GM18498 (cell line): ENCODE data around the gene SMCO2.

Experiments
- ATAC-seq: cut with Tn5 transposase; IDR thresholded peaks from one replicate; pipeline ENCODE4 v1.9.1; 2021; ENCODE audit warnings: mild to moderate bottlenecking, moderate library complexity; ENCODE audit not compliant: unreplicated experiment

The SMCO2 gene

GRCh38 chr12:27451036-27451825 is 4.7 kb downstream of the SMCO2 start:
- ATAC-seq, result no peak

DNA sequence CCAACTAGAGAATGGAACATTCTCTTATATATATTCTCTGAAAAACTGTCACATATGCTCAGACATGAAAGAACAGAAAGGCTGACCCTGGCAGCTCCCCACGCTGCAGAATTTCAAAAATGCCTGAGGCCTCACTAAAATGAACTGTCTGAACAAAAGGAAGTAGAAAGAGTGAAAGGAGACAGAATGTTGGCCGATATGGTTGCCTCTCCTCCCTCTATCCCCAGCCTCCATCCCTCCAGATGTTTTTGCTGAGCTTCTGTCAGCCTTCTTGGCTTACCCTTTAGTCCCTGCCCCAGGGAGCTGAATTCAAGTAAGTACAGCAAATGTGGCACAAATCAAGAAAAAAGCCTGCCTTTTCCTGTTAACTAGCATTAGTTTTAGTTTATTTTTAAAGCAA is 6.9 kb downstream of the SMCO2 start:
- ATAC-seq, result no peak

- ATAC-seq, result no peak
Measured at GRCh38 chr12:27455589-27455988, 9.1 kb downstream of the SMCO2 start.

- no peak for ATAC-seq
Measured at GRCh38 chr12:27456618-27457017, 10.1 kb downstream of the SMCO2 start.

DNA sequence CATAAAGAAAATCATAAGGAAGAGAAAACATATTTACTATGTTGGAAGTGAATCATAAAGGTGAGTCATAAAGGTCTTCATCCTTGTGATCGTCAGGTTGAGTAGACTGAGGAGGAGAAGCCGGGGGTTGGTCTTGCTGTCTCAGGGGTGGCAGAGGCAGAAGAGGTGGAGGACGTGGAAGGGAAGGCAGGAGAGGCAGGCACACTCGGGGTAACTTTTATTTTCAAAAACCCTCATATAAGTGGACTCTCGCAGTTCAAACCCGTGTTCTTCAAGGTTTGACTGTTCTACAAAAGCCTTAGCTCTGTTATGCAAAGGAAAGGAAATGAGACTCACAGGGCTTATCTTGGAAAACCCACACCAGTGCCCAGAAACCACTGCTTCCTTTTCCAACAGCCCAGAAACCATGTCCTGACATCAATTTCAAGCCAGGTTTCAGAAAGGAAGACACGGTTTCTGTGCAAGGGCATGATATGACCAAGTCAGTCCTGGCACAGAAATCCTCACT is 14.0 kb downstream of the SMCO2 start:
- ATAC-seq, result no peak

- ATAC-seq, result no peak
Measured at GRCh38 chr12:27462151-27462694, 15.7 kb downstream of the SMCO2 start.

DNA sequence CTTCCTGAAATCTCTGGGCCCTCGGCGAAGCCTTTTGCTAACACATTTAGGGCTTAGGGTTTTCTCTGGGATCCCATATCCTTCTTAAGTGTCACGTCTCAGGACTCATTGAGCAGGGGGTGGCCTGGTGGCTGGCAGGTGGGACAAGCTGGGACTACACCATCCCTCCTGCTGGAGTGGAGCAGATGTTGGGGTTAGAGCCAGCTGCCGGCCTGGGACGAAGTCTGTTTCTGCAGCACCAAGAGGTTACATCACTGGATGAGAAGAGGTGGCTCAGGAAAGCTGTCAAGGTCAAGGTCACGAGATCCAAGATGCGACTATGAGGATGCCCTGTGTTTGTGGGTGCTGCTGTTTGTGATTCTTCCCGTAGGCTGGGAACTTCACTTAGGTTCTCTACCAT is 16.3 kb downstream of the SMCO2 start:
- ATAC-seq, result no peak

GRCh38 chr12:27463511-27464219 is 17.1 kb downstream of the SMCO2 start:
- ATAC-seq, result no peak

GRCh38 chr12:27464220-27464554 is 17.7 kb downstream of the SMCO2 start:
- no peak for ATAC-seq

GRCh38 chr12:27467641-27468040 is 21.1 kb downstream of the SMCO2 start:
- ATAC-seq, result no peak

DNA sequence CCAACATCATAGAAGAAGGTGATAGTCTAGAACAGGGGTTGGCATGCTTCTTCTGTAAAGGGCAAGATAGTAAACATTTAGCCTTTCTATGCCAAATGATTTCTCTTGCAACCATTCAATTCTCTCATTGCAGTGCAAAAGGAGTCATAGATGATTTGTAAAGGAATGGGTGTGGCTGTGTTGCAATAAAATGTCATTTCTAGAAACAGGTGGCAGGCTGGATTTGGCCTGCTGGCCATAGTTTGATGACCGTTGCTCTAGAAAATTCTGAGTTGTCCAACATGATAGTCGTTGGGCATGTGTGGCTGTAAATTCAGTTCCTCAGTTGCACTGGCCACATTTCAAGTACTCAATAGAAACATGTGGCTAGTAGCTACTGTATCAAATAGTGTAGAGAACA is 21.7 kb downstream of the SMCO2 start:
- ATAC-seq, result no peak

DNA sequence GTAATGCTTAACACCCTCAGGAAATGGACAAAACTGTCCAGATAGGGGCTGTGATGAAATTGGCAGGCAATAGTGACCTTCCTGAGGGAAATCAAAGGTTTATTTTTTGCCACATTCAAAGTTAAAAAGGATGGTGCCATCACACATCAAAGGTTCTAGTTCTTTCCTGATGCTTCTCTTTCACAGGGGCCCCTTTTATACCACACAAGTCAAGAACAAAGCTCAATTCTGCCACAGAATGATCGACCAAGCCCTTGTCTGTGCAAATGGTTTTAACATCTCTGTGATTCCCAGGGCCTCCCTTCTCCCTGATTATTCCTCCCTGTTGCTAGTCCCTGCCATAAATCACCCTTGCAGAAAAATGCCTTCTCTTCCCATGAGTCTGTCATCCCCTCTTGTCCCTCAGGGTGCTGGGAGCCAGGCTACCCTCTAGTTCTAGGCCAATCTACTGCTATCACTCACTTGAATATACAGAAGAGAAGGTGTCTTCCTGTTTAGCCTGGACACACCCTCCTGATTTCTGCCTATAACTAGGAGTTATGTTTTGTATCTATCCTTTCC is 22.7 kb downstream of the SMCO2 start:
- no peak for ATAC-seq

DNA sequence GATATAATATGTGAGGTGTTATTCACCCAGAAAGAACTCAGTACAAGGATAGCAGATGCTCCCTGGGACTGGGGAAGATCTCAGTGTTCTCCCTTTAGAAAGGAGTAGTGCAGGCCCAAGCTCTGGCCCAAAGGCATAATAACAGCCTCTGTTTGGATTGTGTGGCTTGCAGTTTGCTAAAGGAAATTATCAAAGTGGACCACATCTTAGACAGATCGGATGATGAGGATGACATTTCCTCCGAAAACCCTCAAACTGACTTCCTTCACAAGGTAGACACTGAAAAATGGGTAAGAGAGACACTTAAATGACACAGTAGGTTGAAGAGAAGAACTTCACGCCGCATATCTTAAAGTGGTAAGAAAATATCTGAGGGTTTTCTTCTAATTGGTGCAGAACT is 26.1 kb downstream of the SMCO2 start:
- ATAC-seq, result no peak

- no peak for ATAC-seq
Measured at GRCh38 chr12:27474344-27474743, 27.8 kb downstream of the SMCO2 start.

DNA sequence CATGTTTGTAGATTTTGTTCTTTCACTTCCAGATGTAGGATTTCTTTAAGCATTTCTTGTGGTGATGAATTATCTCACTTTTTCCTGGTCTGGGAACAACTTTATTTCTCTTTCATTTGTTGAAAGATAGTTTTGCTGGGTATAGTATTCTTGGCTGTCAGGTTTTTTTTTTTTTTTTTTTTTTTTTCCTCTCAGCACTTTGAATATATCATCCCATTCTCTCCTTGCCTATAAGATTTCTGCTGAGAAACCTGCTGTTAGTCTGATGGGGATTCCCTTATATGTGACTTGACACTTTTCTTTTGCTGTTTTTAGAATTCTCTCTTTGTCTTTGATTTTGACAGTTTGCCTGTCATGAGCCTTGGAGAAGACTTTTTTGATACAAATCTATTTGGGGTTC is 30.5 kb downstream of the SMCO2 start:
- no peak for ATAC-seq

DNA sequence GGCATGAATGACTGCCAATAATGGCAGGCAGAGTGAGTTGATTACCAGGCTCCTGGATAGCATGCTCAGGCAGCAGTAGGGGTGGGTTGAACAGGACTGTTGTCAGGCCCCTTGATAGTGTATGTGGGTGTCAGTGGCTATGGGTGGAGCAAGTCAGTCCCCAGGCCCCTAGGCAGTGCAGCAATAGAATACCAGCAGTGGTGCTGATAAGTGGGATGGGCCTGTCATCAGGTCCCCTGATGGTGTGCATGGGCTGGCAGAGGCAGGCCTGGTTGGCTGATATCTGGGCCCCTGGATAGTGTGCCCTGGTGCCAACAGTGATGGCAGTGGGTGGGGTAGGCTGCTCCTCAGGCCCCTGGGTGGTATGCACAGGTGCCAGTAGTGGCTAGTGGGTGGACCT is 32.4 kb downstream of the SMCO2 start:
- ATAC-seq, result no peak

- ATAC-seq, result no peak
Measured at GRCh38 chr12:27480016-27480415, 33.5 kb downstream of the SMCO2 start.

DNA sequence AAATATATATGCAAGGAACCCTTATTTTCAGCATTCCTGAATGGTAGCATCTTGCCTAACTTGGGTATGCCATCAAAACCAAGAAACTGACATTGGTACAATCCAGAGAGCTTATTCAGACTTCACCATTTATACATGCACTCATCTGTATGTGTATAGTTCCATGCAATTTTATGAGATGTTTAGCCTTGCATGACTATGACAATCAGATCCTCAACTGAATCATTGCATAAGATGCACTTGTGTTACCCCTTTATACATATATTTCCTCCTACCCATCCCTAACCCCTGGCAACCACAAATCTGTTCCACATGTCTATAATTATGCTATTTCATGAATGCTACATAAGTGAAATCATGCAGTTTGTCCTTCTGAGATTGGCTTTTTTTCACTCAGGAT is 40.4 kb downstream of the SMCO2 start:
- no peak for ATAC-seq

DNA sequence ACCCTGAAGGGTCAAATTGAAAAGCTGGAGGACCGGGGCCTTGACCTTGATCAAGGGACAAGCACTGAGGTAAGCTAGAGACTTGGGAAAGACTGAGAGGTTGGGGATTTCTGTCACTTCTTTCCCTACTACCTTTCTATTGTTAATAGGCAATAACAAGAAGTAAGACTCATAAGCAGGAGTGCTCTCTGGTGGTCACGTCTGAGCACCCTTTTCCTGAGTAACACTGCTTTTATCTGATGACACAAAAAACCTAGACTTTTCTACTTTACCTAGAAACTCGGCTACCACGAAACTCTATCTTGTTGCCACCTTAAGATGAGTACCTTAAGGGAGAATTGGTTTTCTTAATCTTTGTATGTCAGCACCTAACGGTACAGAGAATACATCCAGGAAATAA is 41.9 kb downstream of the SMCO2 start:
- no peak for ATAC-seq

- no peak for ATAC-seq
Measured at GRCh38 chr12:27491226-27491625, 44.7 kb downstream of the SMCO2 start.

DNA sequence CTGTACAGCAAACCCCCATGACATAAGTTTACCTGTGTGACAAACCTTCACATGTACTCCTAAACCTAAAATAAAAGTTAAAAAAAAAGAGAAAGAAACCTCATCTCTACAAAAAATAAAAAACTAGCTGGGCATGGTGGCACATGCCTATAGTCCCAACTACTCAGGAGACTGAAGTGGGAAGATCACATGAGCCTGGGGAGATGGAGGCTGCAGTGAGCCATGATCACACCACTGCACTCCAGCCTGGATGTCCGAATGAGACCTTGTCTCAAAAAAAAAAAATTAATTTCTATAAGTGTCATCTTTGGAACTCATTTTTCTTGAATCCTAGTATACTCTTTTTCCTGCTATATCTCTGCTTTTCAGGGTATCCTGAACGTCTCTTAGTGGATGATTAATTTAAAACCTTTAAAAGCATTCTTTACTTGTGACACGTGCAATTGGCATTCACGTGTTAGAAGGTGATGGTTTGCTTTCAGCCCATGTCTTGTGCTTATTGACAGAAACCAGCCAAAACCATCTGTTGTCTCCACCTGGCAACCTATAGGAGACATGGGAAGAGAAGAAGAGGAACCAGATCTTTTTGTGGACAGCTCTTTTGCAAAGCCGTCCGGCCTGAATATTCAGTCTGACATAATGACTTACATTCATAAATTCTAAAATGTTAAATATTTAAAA is 46.9 kb downstream of the SMCO2 start:
- ATAC-seq, result no peak
